IMR-90 (cell line): ENCODE results near the gene TMPRSS3. TPM values are rescaled to one million over a fixed set of nuclear protein-coding genes. Genes with fewer than 3 reads are reported as not detected.

ENCODE experiments used
- ATAC-seq: fragments of 200-7000 bp; cut with Tn5 transposase; 2 replicates; pipeline ENCODE4 v1.9.1; 2020; ENCODE audit warnings: low read depth, mild to moderate bottlenecking, moderate library complexity
- BruUV-seq: library from RNA; stranded (reverse); fragments of 400-500 nt; replicated peaks from 2 replicates; lab custom pipeline; 2021; lab: Mats Ljungman, UMichigan
- CTCF ChIA-PET: fragments of 300-600 bp; formaldehyde crosslinking; extraction: SDS; loops from one replicate; lab custom pipeline; 2021; ENCODE audit warnings: antibody characterized with exemption; lab: Yijun Ruan, JAX
- POLR2A ChIA-PET: fragments of 300-600 bp; sonication (Branson Sonifier 250); formaldehyde crosslinking; loops from one replicate; lab custom pipeline; 2022; ENCODE audit warnings: antibody characterized with exemption; ENCODE audit not compliant: unreplicated experiment; lab: Charles Lee
- DNase-seq: peaks from one replicate; pipeline ENCODE4 v3.0.0; 2013
- H2AFZ ChIP-seq: replicated peaks from 2 replicates; pipeline ENCODE3; 2013; ENCODE audit warnings: low read length, mild to moderate bottlenecking; ENCODE audit not compliant: poor library complexity
- H2AK5ac ChIP-seq: 2 replicates; pipeline ENCODE4 v1.6.1; 2013; ENCODE audit warnings: low read depth, low read length, inconsistent platforms
- H2AK9ac ChIP-seq: replicated peaks from 2 replicates; pipeline ENCODE3; 2013; ENCODE audit warnings: mild to moderate bottlenecking, low read depth, low read length, moderate library complexity; ENCODE audit not compliant: poor library complexity
- H2BK120ac ChIP-seq: 2 replicates; pipeline ENCODE4 v1.6.1; 2013; ENCODE audit warnings: low read depth, low read length, inconsistent platforms
- H2BK15ac ChIP-seq: 3 replicates; pipeline ENCODE4 v1.6.1; 2013; ENCODE audit warnings: low read depth, low read length, inconsistent platforms
- H2BK20ac ChIP-seq: 2 replicates; pipeline ENCODE4 v1.6.1; 2013; ENCODE audit warnings: low read depth, mild to moderate bottlenecking, inconsistent platforms, low read length, moderate library complexity
- H2BK5ac ChIP-seq: 2 replicates; pipeline ENCODE4 v1.6.1; 2013; ENCODE audit warnings: mild to moderate bottlenecking, low read depth, low read length, inconsistent platforms; ENCODE audit not compliant: poor library complexity, severe bottlenecking
- H3K14ac ChIP-seq: replicated peaks from 2 replicates; pipeline ENCODE4 v1.6.1; 2013; ENCODE audit warnings: low read depth, low read length, inconsistent platforms
- H3K18ac ChIP-seq: 2 replicates; pipeline ENCODE4 v1.6.1; 2013; ENCODE audit warnings: low read depth, low read length, control low read depth
- H3K23ac ChIP-seq: 2 replicates; pipeline ENCODE4 v1.6.1; 2013; ENCODE audit warnings: low read depth, low read length, inconsistent platforms
- H3K27ac ChIP-seq: 2 replicates; pipeline ENCODE4 v1.5.1; 2013; ENCODE audit warnings: mild to moderate bottlenecking, control low read depth, low read length; ENCODE audit not compliant: insufficient read depth
- H3K27me3 ChIP-seq: 2 replicates; pipeline ENCODE4 v1.6.1; 2013; ENCODE audit warnings: low read length; ENCODE audit not compliant: control insufficient read depth, insufficient read depth
- H3K36me3 ChIP-seq: 2 replicates; pipeline ENCODE4 v1.6.1; 2013; ENCODE audit warnings: low read length, mixed read lengths; ENCODE audit not compliant: control insufficient read depth, insufficient read depth
- H3K4ac ChIP-seq: 2 replicates; pipeline ENCODE4 v1.6.1; 2013; ENCODE audit warnings: low read depth, low read length, inconsistent platforms
- H3K4me1 ChIP-seq: 2 replicates; pipeline ENCODE4 v1.6.1; 2013; ENCODE audit warnings: low read length, mixed read lengths; ENCODE audit not compliant: control insufficient read depth, insufficient read depth
- H3K4me2 ChIP-seq: 2 replicates; pipeline ENCODE4 v1.6.1; 2013; ENCODE audit warnings: low read depth, mild to moderate bottlenecking, control low read depth, low read length, moderate library complexity
- H3K4me3 ChIP-seq: 2 replicates; pipeline ENCODE4 v1.5.1; 2013; ENCODE audit warnings: low read depth, mild to moderate bottlenecking, control low read depth, low read length, moderate library complexity; ENCODE audit not compliant: insufficient read depth
- H3K56ac ChIP-seq: 2 replicates; pipeline ENCODE4 v1.6.1; 2013; ENCODE audit warnings: low read length, inconsistent platforms; ENCODE audit not compliant: insufficient read depth; ENCODE audit errors: extremely low read depth
- H3K79me1 ChIP-seq, 2 experiments: 2 replicates each; pipeline ENCODE4 v1.6.1; 2013; ENCODE audit warnings: low read length in 2 of 2, inconsistent platforms in 1 of 2, low read depth in 1 of 2
- H3K9ac ChIP-seq: 2 replicates; pipeline ENCODE4 v1.6.1; 2013; ENCODE audit warnings: low read depth, low read length, control low read depth
- H3K9me1 ChIP-seq: 2 replicates; pipeline ENCODE4 v1.6.1; 2013; ENCODE audit warnings: low read length, inconsistent platforms; ENCODE audit not compliant: insufficient read depth
- H3K9me3 ChIP-seq: 2 replicates; pipeline ENCODE4 v1.6.1; 2013; ENCODE audit warnings: low read length; ENCODE audit not compliant: control insufficient read depth, insufficient read depth
- H4K20me1 ChIP-seq: 2 replicates; pipeline ENCODE4 v1.6.1; 2013; ENCODE audit warnings: low read length, inconsistent platforms; ENCODE audit not compliant: insufficient read depth
- H4K5ac ChIP-seq: 2 replicates; pipeline ENCODE4 v1.6.1; 2013; ENCODE audit warnings: mild to moderate bottlenecking, low read depth, low read length, control low read depth
- H4K8ac ChIP-seq, 2 experiments: 2 replicates each; pipeline ENCODE4 v1.6.1; 2013; ENCODE audit warnings: low read depth in 2 of 2, low read length in 2 of 2, control low read depth in 1 of 2, inconsistent platforms in 1 of 2
- H4K91ac ChIP-seq: 2 replicates; pipeline ENCODE4 v1.6.1; 2013; ENCODE audit warnings: low read depth, low read length, inconsistent platforms; ENCODE audit not compliant: insufficient read depth
- CEBPB ChIP-seq: IDR thresholded peaks from 2 replicates; pipeline ENCODE4 v1.6.1; 2012; ENCODE audit warnings: low read depth, low read length, improper control_type of control experiment
- WGBS, 2 experiments: methylation state at CpG; one replicate each; pipeline versions ENCODE4 v1.1.5 to v1.1.7; 2013; ENCODE audit warnings: missing lambda C conversion rate in 2 of 2; ENCODE audit not compliant: insufficient read length in 1 of 2; ENCODE audit errors: extremely low coverage in 2 of 2; 5-methylcytosine and 5-hydroxymethylcytosine counted together
- dilution Hi-C: fragments of 300-500 bp; cut with HindIII; formaldehyde crosslinking; loops from one replicate; pipeline ENCODE4 v1.14.3; 2018; ENCODE audit warnings: low sequenced_read_pairs; ENCODE audit not compliant: unreplicated experiment
- in situ Hi-C: fragments of 300-500 bp; cut with MboI; formaldehyde crosslinking; loops from 3 replicates; pipeline ENCODE4 v1.14.3; 2019; ENCODE audit warnings: low sequenced_read_pairs, inconsistent platforms, mixed read lengths
- intact Hi-C: fragments of 100-400 bp; cut with micrococcal nuclease; formaldehyde crosslinking; loops from 2 replicates; pipeline ENCODE4 v1.10.0; 2022
- polyA plus RNA-seq, 3 experiments: library from polyadenylated mRNA; depleted of rRNA; stranded (reverse); fragments of >200 nt; gene quantifications; 2 replicates each; pipeline ENCODE4 v1.2.3, GENCODE V29; 2012; ENCODE audit warnings: low replicate concordance in 1 of 3
- total RNA-seq: library from RNA; depleted of rRNA; stranded (reverse); fragments of >200 nt; gene quantifications from 2 replicates; pipeline ENCODE4 v1.2.3, GENCODE V29; 2012

The TMPRSS3 gene
- total and polyA plus RNA-seq, 2 of the 4 experiments (the other 2 are of a cell fraction): not detected

- Histone ChIP-seq H4K8ac (no peak overlapping the region), H3K14ac (no peak overlapping the region), H3K4me2 (no peak overlapping the region), H3K9me3 (no peaks in the 10 kb centered on the region), H3K27me3 (peaks cover 15% of the 10 kb centered on the region), H3K9me1 (no peaks in the 10 kb centered on the region), H3K56ac (no peak overlapping the region), H3K4me3 (no peak overlapping the region), H3K27ac (no peak overlapping the region), H4K5ac (no peak overlapping the region), H3K4me1 (no peaks in the 10 kb centered on the region), H3K4ac (no peak overlapping the region), H2AK5ac (no peak overlapping the region), H3K79me1 (no peaks in the 10 kb centered on the region), H2AFZ (no peak overlapping the region), H3K36me3 (no peaks in the 10 kb centered on the region), H3K9ac (no peak overlapping the region), H3K18ac (no peak overlapping the region), H3K23ac (no peak overlapping the region), H2AK9ac (no peak overlapping the region), H2BK20ac (no peak overlapping the region), H2BK15ac (no peak overlapping the region), H2BK120ac (no peak overlapping the region), H4K20me1 (no peaks in the 10 kb centered on the region), H4K91ac (no peak overlapping the region), H2BK5ac (no peak overlapping the region)
- DNase-seq (no peak), ATAC-seq (no peak)
- CTCF ChIA-PET: no interaction called here
- no peak for TF ChIP-seq CEBPB
- dilution Hi-C loops: no loop called here
- POLR2A ChIA-PET: no interaction called here
- intact Hi-C loops: no loop called here
- 20% methylated on average over 2 of the region's 12 CpGs; no CpG with 5 or more reads in 1 of the 2 experiments for WGBS, 2 experiments
- no TSS peak for BruUV-seq
- in situ Hi-C loops: no loop called here
These were observed 29.2 kb upstream of the TMPRSS3 start for GRCh38 chr21:42424914-42425541.
